ENCODE measurements around the gene MED12L.

Gene MED12L

DNA sequence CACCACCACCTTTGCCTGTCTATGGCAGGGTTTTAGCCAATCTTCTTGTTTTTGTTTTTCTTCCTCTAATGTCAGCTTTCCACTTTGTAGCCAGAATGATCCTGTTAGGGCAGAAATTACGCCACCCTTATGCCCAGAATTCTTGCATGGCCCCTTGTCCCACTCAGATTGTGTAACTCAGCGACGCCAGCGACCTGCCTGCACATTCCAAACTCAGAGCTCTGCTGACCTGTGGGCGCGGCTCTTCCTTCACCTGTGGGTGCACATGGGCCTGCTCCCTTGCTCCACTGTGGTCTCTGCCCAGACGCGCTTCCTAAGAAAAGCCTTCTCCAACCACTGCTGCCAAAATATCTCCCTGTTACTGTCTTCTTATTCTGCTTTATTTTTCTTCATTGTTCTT, 45.0 kb downstream of the MED12L start:
- no peaks in the 10 kb centered on the region for H3K27me3 ChIP-seq (ENCODE audit: control insufficient read depth in 5 of 5, insufficient read depth in 4 of 5, low read length in 5 of 5)
- H3K4me3 ChIP-seq (ENCODE audit: low read depth in 1 of 5, low read length in 5 of 5), result peak overlapping the region in 1 of 5 donors; percentile 0
- no peaks in the 10 kb centered on the region for H3K4me1 ChIP-seq (ENCODE audit: control insufficient read depth in 5 of 5, insufficient read depth in 5 of 5, low read length in 5 of 5)
- H3K9ac ChIP-seq (ENCODE audit: low read length in 5 of 5), result no peak overlapping the region
- H3K27ac ChIP-seq (ENCODE audit: low read depth, low read length), result no peak overlapping the region
- H3K36me3 ChIP-seq (ENCODE audit: control insufficient read depth in 5 of 5, insufficient read depth in 5 of 5, low read length in 5 of 5), result no peaks in the 10 kb centered on the region
- H3K9me3 ChIP-seq (ENCODE audit: control insufficient read depth in 5 of 5, low read length in 5 of 5), result no peaks in the 10 kb centered on the region

DNA sequence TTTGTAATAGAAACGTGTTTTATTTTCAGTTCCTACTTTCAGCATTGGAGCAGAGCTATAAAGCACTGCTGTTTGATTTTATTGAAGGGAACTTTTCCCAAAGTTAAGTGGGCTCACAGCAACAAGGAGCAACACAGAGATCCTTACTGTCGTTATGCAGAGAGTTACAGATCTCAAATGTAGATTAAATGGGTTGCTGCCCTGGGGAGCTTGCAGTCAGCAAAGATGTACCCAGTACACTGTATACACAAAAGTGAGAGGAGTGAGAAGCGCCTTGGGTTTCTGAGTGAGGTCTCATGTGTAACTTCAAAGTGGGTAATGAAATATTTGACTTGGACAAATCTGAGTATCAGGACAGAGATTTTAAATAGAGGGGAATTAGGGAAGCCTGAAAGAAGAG, 47.7 kb downstream of the MED12L start:
- Histone ChIP-seq H3K27ac (ENCODE audit: low read depth, low read length) (no peak overlapping the region), H3K27me3 (ENCODE audit: control insufficient read depth in 5 of 5, insufficient read depth in 4 of 5, low read length in 5 of 5) (no peaks in the 10 kb centered on the region), H3K36me3 (ENCODE audit: control insufficient read depth in 5 of 5, insufficient read depth in 5 of 5, low read length in 5 of 5) (no peaks in the 10 kb centered on the region), H3K9me3 (ENCODE audit: control insufficient read depth in 5 of 5, low read length in 5 of 5) (peaks cover 0 to 4% (median 3%) of the 10 kb centered on the region in 5 donors), H3K9ac (ENCODE audit: low read length in 5 of 5) (no peak overlapping the region), H3K4me3 (ENCODE audit: low read depth in 1 of 5, low read length in 5 of 5) (no peak overlapping the region), H3K4me1 (ENCODE audit: control insufficient read depth in 5 of 5, insufficient read depth in 5 of 5, low read length in 5 of 5) (no peaks in the 10 kb centered on the region)

- Histone ChIP-seq H3K4me3 (ENCODE audit: low read depth in 1 of 5, low read length in 5 of 5) (no peak overlapping the region), H3K9me3 (ENCODE audit: control insufficient read depth in 5 of 5, low read length in 5 of 5) (peaks cover 0 to 4% (median 3%) of the 10 kb centered on the region in 5 donors), H3K27me3 (ENCODE audit: control insufficient read depth in 5 of 5, insufficient read depth in 4 of 5, low read length in 5 of 5) (no peaks in the 10 kb centered on the region), H3K4me1 (ENCODE audit: control insufficient read depth in 5 of 5, insufficient read depth in 5 of 5, low read length in 5 of 5) (no peaks in the 10 kb centered on the region), H3K27ac (ENCODE audit: low read depth, low read length) (no peak overlapping the region), H3K36me3 (ENCODE audit: control insufficient read depth in 5 of 5, insufficient read depth in 5 of 5, low read length in 5 of 5) (no peaks in the 10 kb centered on the region), H3K9ac (ENCODE audit: low read length in 5 of 5) (no peak overlapping the region)
Observed at GRCh38 chr3:151133917-151134450, 48.5 kb downstream of the MED12L start.

DNA sequence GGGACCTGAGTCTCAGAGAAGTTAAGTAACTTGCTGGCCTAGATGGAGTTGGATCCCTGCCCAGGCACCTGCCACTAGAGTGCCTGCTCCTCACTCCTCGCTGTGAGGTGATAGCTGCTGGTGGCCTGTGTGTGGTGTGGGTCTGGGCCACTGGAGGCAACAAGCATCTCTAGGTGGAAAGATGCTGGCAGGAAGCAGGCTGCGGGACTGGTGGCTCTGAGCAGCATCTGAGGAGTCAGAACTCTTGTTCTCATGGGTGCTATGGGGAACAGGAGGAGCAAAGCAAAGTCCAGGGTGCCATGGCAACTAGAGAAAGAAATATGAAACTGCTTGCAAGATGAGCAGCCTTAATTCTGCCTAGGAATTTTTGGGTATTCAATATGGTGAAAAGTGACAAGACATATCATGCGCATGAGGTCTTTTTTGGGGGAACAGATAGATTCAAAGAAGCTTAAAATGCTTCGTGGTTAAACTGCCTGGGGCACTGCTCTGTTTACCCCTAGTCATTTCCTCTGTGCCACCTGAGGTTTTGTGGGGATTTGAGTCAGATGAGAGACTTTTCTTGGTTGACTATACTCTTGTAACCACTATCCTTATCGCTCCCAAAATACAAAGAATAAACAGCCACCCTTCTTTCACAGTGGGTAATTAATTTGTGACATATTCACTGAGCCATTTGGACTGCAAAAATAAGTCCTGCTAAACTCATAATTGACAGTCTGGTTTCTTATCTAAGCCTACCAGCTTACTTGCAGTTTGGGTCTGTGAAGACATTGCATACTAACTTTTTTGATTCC, 50.3 kb downstream of the MED12L start:
- Histone ChIP-seq H3K36me3 (ENCODE audit: control insufficient read depth in 5 of 5, insufficient read depth in 5 of 5, low read length in 5 of 5) (no peaks in the 10 kb centered on the region), H3K9ac (ENCODE audit: low read length in 5 of 5) (no peak overlapping the region), H3K27me3 (ENCODE audit: control insufficient read depth in 5 of 5, insufficient read depth in 4 of 5, low read length in 5 of 5) (no peaks in the 10 kb centered on the region), H3K4me1 (ENCODE audit: control insufficient read depth in 5 of 5, insufficient read depth in 5 of 5, low read length in 5 of 5) (no peaks in the 10 kb centered on the region), H3K4me3 (ENCODE audit: low read depth in 1 of 5, low read length in 5 of 5) (no peak overlapping the region), H3K27ac (ENCODE audit: low read depth, low read length) (no peak overlapping the region), H3K9me3 (ENCODE audit: control insufficient read depth in 5 of 5, low read length in 5 of 5) (peaks cover 0 to 4% (median 3%) of the 10 kb centered on the region in 5 donors)

GRCh38 chr3:151142929-151143328, 57.5 kb downstream of the MED12L start:
- H3K9ac ChIP-seq (ENCODE audit: low read length in 5 of 5), result peak overlapping the region in 1 of 5 donors; percentile 3
- peaks cover 3 to 13% (median 11%) of the 10 kb centered on the region in 5 donors for H3K4me1 ChIP-seq (ENCODE audit: control insufficient read depth in 5 of 5, insufficient read depth in 5 of 5, low read length in 5 of 5)
- no peaks in the 10 kb centered on the region for H3K36me3 ChIP-seq (ENCODE audit: control insufficient read depth in 5 of 5, insufficient read depth in 5 of 5, low read length in 5 of 5)
- no peak overlapping the region for H3K4me3 ChIP-seq (ENCODE audit: low read depth in 1 of 5, low read length in 5 of 5)
- H3K27me3 ChIP-seq (ENCODE audit: control insufficient read depth in 5 of 5, insufficient read depth in 4 of 5, low read length in 5 of 5), result peaks cover 0 to 7% (median 0%) of the 10 kb centered on the region in 5 donors
- H3K9me3 ChIP-seq (ENCODE audit: control insufficient read depth in 5 of 5, low read length in 5 of 5), result no peaks in the 10 kb centered on the region
- no peak overlapping the region for H3K27ac ChIP-seq (ENCODE audit: low read depth, low read length)

DNA sequence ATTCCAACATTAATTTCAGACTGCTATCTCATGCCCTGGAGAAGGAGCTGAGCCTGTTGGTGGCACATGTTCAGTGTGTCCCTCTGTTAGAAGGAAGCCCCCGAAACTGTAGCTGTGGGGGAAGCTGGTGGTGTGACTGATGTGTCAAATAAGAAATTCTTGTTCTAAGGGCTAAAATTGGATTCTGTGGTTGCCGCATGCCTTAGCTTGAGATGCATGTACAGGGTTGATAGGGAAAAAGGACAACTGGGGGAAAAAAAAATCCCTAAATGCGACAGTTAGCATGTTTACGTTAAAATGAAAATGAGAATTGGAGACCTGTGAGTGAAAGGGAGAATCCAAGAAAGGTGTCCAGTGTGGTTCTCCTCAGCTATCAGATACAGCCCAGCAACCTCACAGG, 58.6 kb downstream of the MED12L start:
- Histone ChIP-seq H3K9ac (ENCODE audit: low read length in 5 of 5) (no peak overlapping the region), H3K9me3 (ENCODE audit: control insufficient read depth in 5 of 5, low read length in 5 of 5) (no peaks in the 10 kb centered on the region), H3K4me3 (ENCODE audit: low read depth in 1 of 5, low read length in 5 of 5) (no peak overlapping the region), H3K27ac (ENCODE audit: low read depth, low read length) (no peak overlapping the region), H3K4me1 (ENCODE audit: control insufficient read depth in 5 of 5, insufficient read depth in 5 of 5, low read length in 5 of 5) (peaks cover 3 to 13% (median 11%) of the 10 kb centered on the region in 5 donors), H3K36me3 (ENCODE audit: control insufficient read depth in 5 of 5, insufficient read depth in 5 of 5, low read length in 5 of 5) (no peaks in the 10 kb centered on the region), H3K27me3 (ENCODE audit: control insufficient read depth in 5 of 5, insufficient read depth in 4 of 5, low read length in 5 of 5) (peaks cover 0 to 7% (median 0%) of the 10 kb centered on the region in 5 donors)

DNA sequence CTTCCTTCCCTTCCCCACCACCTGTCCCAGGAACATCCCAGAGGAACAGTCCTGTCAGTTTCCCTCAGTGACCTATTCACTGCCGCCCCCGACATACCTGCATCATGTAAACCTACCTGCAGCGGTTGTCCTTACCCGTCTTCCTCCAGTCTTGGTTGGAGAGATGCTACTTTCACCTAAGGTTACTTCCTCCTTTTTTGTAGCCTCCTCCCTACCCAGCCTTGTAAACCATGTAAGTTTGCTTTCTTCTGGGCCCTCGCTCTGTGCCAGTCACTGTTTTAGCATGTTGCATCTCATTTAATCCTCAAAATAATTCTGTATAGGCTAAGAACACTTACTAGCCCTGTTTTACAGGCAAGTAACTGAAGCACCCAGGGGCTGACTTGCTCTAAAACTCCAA, 59.3 kb downstream of the MED12L start:
- Histone ChIP-seq H3K9me3 (ENCODE audit: control insufficient read depth in 5 of 5, low read length in 5 of 5) (no peaks in the 10 kb centered on the region), H3K27ac (ENCODE audit: low read depth, low read length) (no peak overlapping the region), H3K9ac (ENCODE audit: low read length in 5 of 5) (no peak overlapping the region), H3K36me3 (ENCODE audit: control insufficient read depth in 5 of 5, insufficient read depth in 5 of 5, low read length in 5 of 5) (no peaks in the 10 kb centered on the region), H3K4me3 (ENCODE audit: low read depth in 1 of 5, low read length in 5 of 5) (no peak overlapping the region), H3K27me3 (ENCODE audit: control insufficient read depth in 5 of 5, insufficient read depth in 4 of 5, low read length in 5 of 5) (peaks cover 0 to 7% (median 0%) of the 10 kb centered on the region in 5 donors), H3K4me1 (ENCODE audit: control insufficient read depth in 5 of 5, insufficient read depth in 5 of 5, low read length in 5 of 5) (peaks cover 3 to 13% (median 11%) of the 10 kb centered on the region in 5 donors)

DNA sequence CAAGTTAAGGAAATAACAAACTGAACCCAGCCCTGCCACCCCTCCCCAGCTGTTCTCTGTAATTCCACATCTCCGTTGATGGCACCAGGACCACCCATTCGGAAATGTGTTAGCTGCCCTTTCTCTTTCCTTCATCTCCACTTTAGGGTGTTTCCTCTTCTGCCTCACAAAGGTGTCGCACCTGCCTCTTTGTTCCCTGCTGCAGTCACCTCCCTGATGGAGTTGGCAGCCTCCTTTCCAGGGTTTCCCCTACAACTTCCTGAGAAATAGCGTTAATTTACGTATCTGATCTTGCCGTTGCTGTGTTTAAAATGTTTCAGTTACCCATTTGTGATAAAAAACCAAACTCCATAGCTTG, 60.2 kb downstream of the MED12L start:
- Histone ChIP-seq H3K36me3 (ENCODE audit: control insufficient read depth in 5 of 5, insufficient read depth in 5 of 5, low read length in 5 of 5) (no peaks in the 10 kb centered on the region), H3K4me3 (ENCODE audit: low read depth in 1 of 5, low read length in 5 of 5) (peak overlapping the region in 3 of 5 donors; percentile 3 to 33 (median 9)), H3K27me3 (ENCODE audit: control insufficient read depth in 5 of 5, insufficient read depth in 4 of 5, low read length in 5 of 5) (peaks cover 0 to 7% (median 0%) of the 10 kb centered on the region in 5 donors), H3K9ac (ENCODE audit: low read length in 5 of 5) (no peak overlapping the region), H3K4me1 (ENCODE audit: control insufficient read depth in 5 of 5, insufficient read depth in 5 of 5, low read length in 5 of 5) (peaks cover 3 to 13% (median 11%) of the 10 kb centered on the region in 5 donors), H3K9me3 (ENCODE audit: control insufficient read depth in 5 of 5, low read length in 5 of 5) (no peaks in the 10 kb centered on the region), H3K27ac (ENCODE audit: low read depth, low read length) (no peak overlapping the region)

- Histone ChIP-seq H3K27me3 (ENCODE audit: control insufficient read depth in 5 of 5, insufficient read depth in 4 of 5, low read length in 5 of 5) (peaks cover 0 to 7% (median 0%) of the 10 kb centered on the region in 5 donors), H3K9ac (ENCODE audit: low read length in 5 of 5) (no peak overlapping the region), H3K36me3 (ENCODE audit: control insufficient read depth in 5 of 5, insufficient read depth in 5 of 5, low read length in 5 of 5) (no peaks in the 10 kb centered on the region), H3K27ac (ENCODE audit: low read depth, low read length) (no peak overlapping the region), H3K4me3 (ENCODE audit: low read depth in 1 of 5, low read length in 5 of 5) (peak overlapping the region in 4 of 5 donors; percentile 3 to 65 (median 42)), H3K4me1 (ENCODE audit: control insufficient read depth in 5 of 5, insufficient read depth in 5 of 5, low read length in 5 of 5) (peaks cover 3 to 13% (median 11%) of the 10 kb centered on the region in 5 donors), H3K9me3 (ENCODE audit: control insufficient read depth in 5 of 5, low read length in 5 of 5) (no peaks in the 10 kb centered on the region)
Observed at GRCh38 chr3:151146071-151146730, 60.7 kb downstream of the MED12L start.

DNA sequence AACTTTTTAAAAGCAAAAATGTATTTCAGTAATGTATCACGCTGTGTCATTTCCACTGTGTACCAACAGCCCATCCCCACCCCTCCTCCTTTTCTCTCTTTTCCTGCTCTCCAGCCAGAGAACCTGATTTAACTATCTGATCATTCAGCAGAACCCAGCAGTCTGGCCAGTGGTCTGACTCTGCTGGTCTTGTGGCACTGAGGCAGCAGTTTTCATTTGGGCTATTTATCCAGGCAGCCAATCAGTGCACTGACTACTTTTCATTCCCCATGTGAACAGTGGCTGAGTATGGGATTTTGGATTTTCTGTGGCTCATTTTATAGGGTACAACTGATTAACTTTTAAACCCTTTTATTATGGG, 61.2 kb downstream of the MED12L start:
- Histone ChIP-seq H3K27me3 (ENCODE audit: control insufficient read depth in 5 of 5, insufficient read depth in 4 of 5, low read length in 5 of 5) (peaks cover 0 to 7% (median 0%) of the 10 kb centered on the region in 5 donors), H3K9me3 (ENCODE audit: control insufficient read depth in 5 of 5, low read length in 5 of 5) (no peaks in the 10 kb centered on the region), H3K27ac (ENCODE audit: low read depth, low read length) (no peak overlapping the region), H3K36me3 (ENCODE audit: control insufficient read depth in 5 of 5, insufficient read depth in 5 of 5, low read length in 5 of 5) (no peaks in the 10 kb centered on the region), H3K4me1 (ENCODE audit: control insufficient read depth in 5 of 5, insufficient read depth in 5 of 5, low read length in 5 of 5) (peaks cover 3 to 13% (median 11%) of the 10 kb centered on the region in 5 donors), H3K9ac (ENCODE audit: low read length in 5 of 5) (no peak overlapping the region), H3K4me3 (ENCODE audit: low read depth in 1 of 5, low read length in 5 of 5) (no peak overlapping the region)

All from subcutaneous abdominal adipose tissue (tissue), 5 donors.